Stomach (tissue), 9 donors: ENCODE measurements around the gene FARP2. TPM values are rescaled to one million over a fixed set of nuclear protein-coding genes. Genes with fewer than 3 reads are reported as not detected.

ENCODE experiments used
- DNase-seq, 2 donors: peaks; one replicate each; pipeline versions ENCODE4 v3.0.0 to v3.0.0-alpha.2; 2013 to 2019
- H3K27ac ChIP-seq, 5 donors: fragments of 200-600 bp in 4 of 5; sonication (generic) in 4 of 5; one replicate each; pipeline ENCODE4 v1.5.1; 2013 to 2019; ENCODE audit warnings: mild to moderate bottlenecking in 1 of 5, moderate library complexity in 1 of 5
- H3K27me3 ChIP-seq, 3 donors: fragments of 200-600 bp; sonication (generic); one replicate each; pipeline ENCODE4 v1.5.1; 2017 to 2019; ENCODE audit warnings: mixed run types in 1 of 3
- H3K36me3 ChIP-seq, 4 donors: fragments of 200-600 bp; sonication (generic); 1 replicate in 3 of 4; 2 replicates in 1 of 4; pipeline ENCODE4 v1.5.1; 2016 to 2019
- H3K4me1 ChIP-seq, 4 donors: fragments of 200-600 bp; sonication (generic); one replicate each; pipeline ENCODE4 v1.5.1; 2016 to 2019
- H3K4me3 ChIP-seq, 4 donors: fragments of 200-600 bp; sonication (generic) in 3 of 4; one replicate each; pipeline ENCODE4 v1.5.1; 2016 to 2019; ENCODE audit warnings: mild to moderate bottlenecking in 1 of 4
- H3K9me3 ChIP-seq, 4 donors: fragments of 200-600 bp; sonication (generic); one replicate each; pipeline ENCODE4 v1.5.1; 2016 to 2019
- CTCF ChIP-seq, 7 experiments: fragments of 450-650 bp in 4 of 7; fragments of 200-600 bp in 3 of 7; sonication (generic) in 3 of 7; IDR thresholded peaks; one replicate each; pipeline ENCODE4 v1.5.1; 2016 to 2019; ENCODE audit warnings: antibody characterized with exemption in 7 of 7, control low read depth in 2 of 7, mild to moderate bottlenecking in 1 of 7
- EP300 ChIP-seq: sonication (generic); formaldehyde crosslinking; IDR thresholded peaks from one replicate; pipeline ENCODE4 v1.6.1; 2017; ENCODE audit warnings: antibody characterized with exemption
- POLR2A ChIP-seq, 4 donors: fragments of 450-650 bp; IDR thresholded peaks; one replicate each; pipeline ENCODE4 v1.6.1; 2016; ENCODE audit warnings: antibody characterized with exemption in 4 of 4, control low read depth in 2 of 4, mild to moderate bottlenecking in 1 of 4, moderate library complexity in 1 of 4
- POLR2AphosphoS5 ChIP-seq, 3 donors: sonication (generic); formaldehyde crosslinking; IDR thresholded peaks; one replicate each; pipeline ENCODE4 v1.6.1; 2016; ENCODE audit warnings: antibody characterized with exemption in 3 of 3
- WGBS, 5 donors: extraction: QIAGEN DNeasy Blood & Tissue Kit in 3 of 5; methylation state at CpG; one replicate each; pipeline versions ENCODE4 v1.1.5 to v1.1.7; 2013 to 2018; 5-methylcytosine and 5-hydroxymethylcytosine counted together
- intact Hi-C: fragments of 100-400 bp; cut with DNase I; formaldehyde crosslinking; loops from one replicate; pipeline ENCODE4 v1.15.1; 2023; ENCODE audit warnings: low total_unique reads
- polyA plus RNA-seq, 3 donors: library from polyadenylated mRNA; stranded (reverse); fragments of 200-250 nt; gene quantifications; one replicate each; pipeline ENCODE4 v1.2.3, GENCODE V29; 2013
- total RNA-seq, 5 donors: library from RNA; depleted of rRNA; stranded (reverse); fragments of >200 nt; gene quantifications; one replicate each; pipeline versions ENCODE4 v1.1.0 to v1.2.3, GENCODE V29; 2014 to 2016
- donor health status: healthy with polysubstance abuse.
- donor health status: Bipolar disorder and iron deficiency.
- donor health status: healthy.

The FARP2 gene
- total and polyA plus RNA-seq, 8 donors = 15.8 to 260 (median 69.1) TPM

DNA sequence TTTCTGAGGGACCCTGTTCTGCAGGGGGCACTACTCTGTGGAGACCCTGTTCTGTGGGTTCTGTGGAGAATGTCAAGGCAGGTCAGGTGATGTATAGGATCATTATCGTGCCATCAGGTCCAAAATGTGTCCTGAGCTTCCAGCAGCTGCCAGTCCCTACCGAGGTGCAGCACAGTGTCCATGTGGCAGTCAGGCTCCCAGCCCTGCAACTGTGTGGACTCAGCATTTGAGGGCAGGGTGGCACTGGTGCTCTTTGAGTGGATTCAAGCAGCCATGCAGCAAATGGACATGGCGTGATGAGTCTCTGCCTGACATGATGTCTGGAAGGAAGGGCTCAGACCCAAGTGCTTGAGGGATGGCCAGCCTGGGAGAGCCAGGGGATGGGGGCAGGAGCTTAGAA is 117.3 kb downstream of the FARP2 start:
- intact Hi-C loops = no loop called here

DNA sequence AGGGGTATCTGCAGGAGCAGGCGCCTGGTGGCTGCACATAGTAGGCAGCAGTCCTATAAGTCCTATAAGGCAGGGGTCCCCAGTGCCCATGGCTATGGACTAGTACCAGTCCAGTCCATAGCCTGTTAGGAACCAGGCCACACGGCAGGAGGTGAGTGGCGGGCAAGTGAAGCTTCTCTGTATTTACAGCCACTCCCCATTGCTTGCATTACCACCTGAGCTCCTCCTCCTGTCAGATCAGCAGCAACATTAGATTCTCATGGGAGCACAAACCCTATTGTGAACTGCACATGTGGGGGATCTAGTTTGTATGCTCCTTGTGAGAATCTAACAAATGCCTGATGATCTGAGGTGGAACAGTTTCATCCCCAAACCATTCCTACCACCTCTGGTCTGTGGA is 119.2 kb downstream of the FARP2 start:
- intact Hi-C loops = no loop called here
- no peak overlapping the region for H3K4me3 ChIP-seq
- no peaks in the 10 kb centered on the region for H3K9me3 ChIP-seq
- H3K27me3 ChIP-seq = no peaks in the 10 kb centered on the region
- H3K27ac ChIP-seq = no peak overlapping the region
- no peak for DNase-seq
- TF ChIP-seq EP300 = no peak
- TF ChIP-seq CTCF (IDR thresholded peaks at IDR 0.05) = no peak
- TF ChIP-seq POLR2AphosphoS5 (IDR thresholded peaks at IDR 0.05) = no peak
- TF ChIP-seq POLR2A (IDR thresholded peaks at IDR 0.05) = no peak
- 42 to 88% (median 64%) methylated on average over 1 to 3 of the region's 3 CpGs for WGBS, 5 donors
- H3K36me3 ChIP-seq = peaks cover 12 to 54% (median 49%) of the 10 kb centered on the region in 4 donors
- H3K4me1 ChIP-seq = no peaks in the 10 kb centered on the region

More for the DNA sequence above, 117.3 kb downstream of the FARP2 start:
- H3K4me3 ChIP-seq = no peak overlapping the region
- H3K9me3 ChIP-seq = no peaks in the 10 kb centered on the region
- H3K4me1 ChIP-seq = no peaks in the 10 kb centered on the region
- DNase-seq = no peak
- no peak for TF ChIP-seq POLR2AphosphoS5 (IDR thresholded peaks at IDR 0.05)
- TF ChIP-seq EP300 = no peak
- TF ChIP-seq CTCF (IDR thresholded peaks at IDR 0.05) = no peak
- TF ChIP-seq POLR2A (IDR thresholded peaks at IDR 0.05) = no peak
- WGBS, 5 donors = 86 to 100% (median 95%) methylated on average over 1 to 3 of the region's 3 CpGs
- no peak overlapping the region for H3K27ac ChIP-seq
- H3K27me3 ChIP-seq = no peaks in the 10 kb centered on the region
- peaks cover 5 to 58% (median 49%) of the 10 kb centered on the region in 4 donors for H3K36me3 ChIP-seq

GRCh38 chr2:241478166-241478565 is 122.1 kb downstream of the FARP2 start:
- intact Hi-C loops = no loop called here
- H3K27ac ChIP-seq = no peak overlapping the region
- DNase-seq = no peak
- H3K36me3 ChIP-seq = peaks cover 12 to 48% (median 45%) of the 10 kb centered on the region in 4 donors
- H3K9me3 ChIP-seq = no peaks in the 10 kb centered on the region
- no peak for TF ChIP-seq EP300
- TF ChIP-seq POLR2A (IDR thresholded peaks at IDR 0.05) = no peak
- TF ChIP-seq CTCF (IDR thresholded peaks at IDR 0.05) = no peak
- no peak for TF ChIP-seq POLR2AphosphoS5 (IDR thresholded peaks at IDR 0.05)
- WGBS, 5 donors = 84 to 94% (median 92%) methylated on average over 8 of the region's 8 CpGs
- H3K4me1 ChIP-seq = no peaks in the 10 kb centered on the region
- H3K27me3 ChIP-seq = no peaks in the 10 kb centered on the region
- H3K4me3 ChIP-seq = no peak overlapping the region

- no peak for DNase-seq
- WGBS, 5 donors = 89 to 93% (median 92%) methylated on average over 16 to 18 of the region's 18 CpGs
- Histone ChIP-seq H3K4me3 (no peak overlapping the region), H3K4me1 (no peaks in the 10 kb centered on the region), H3K9me3 (no peaks in the 10 kb centered on the region), H3K27ac (no peak overlapping the region), H3K27me3 (no peaks in the 10 kb centered on the region), H3K36me3 (peaks cover 12 to 59% (median 55%) of the 10 kb centered on the region in 4 donors)
- intact Hi-C loops = no loop called here
- TF ChIP-seq CTCF (IDR thresholded peaks at IDR 0.05) = no peak
- no peak for TF ChIP-seq POLR2AphosphoS5 (IDR thresholded peaks at IDR 0.05)
Observed at GRCh38 chr2:241479026-241479898, 123.2 kb downstream of the FARP2 start.
